ENCODE measurements around the gene TTYH3. TPM values are rescaled to one million over a fixed set of nuclear protein-coding genes. Genes with fewer than 3 reads are reported as not detected.
"Not testable (repeated sequence)": the region's sequence is repeated elsewhere in the genome, so short reads cannot be mapped to it uniquely, and the experiment has no call there.

TTYH3 gene
- total RNA-seq, 1 donor from 2014 or later = 48.0 TPM

- no peak for DNase-seq (ENCODE audit: low read depth in 2 of 2)
Measured at GRCh38 chr7:2681929-2682799, 50.4 kb downstream of the TTYH3 start.

DNA sequence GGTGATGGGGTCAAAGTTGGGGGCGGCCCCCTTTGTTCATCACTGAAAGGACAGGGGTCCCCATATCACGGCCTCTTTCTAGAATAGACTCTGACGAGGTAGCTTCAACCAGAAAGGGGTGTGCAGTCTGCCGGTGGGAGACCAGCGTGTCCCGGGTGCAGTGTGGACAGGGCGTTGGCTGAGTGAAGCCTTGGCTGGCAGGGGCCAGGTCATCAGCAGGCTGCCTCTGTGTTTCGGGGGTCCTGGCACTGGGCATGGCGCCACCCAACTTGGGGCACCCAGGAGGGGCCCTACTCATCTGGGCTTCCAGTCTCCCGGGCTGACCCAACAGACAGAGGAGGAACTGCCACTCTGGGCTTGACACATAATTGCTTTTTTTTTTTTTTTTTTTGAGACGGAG lies 52.7 kb downstream of the TTYH3 start:
- DNase-seq (ENCODE audit: low read depth in 2 of 2) = no peak

- no peak for DNase-seq (ENCODE audit: low read depth in 2 of 2)
Measured at GRCh38 chr7:2686101-2686500, 54.3 kb downstream of the TTYH3 start.

GRCh38 chr7:2687338-2687869 lies 55.6 kb downstream of the TTYH3 start:
- no peak for DNase-seq (ENCODE audit: low read depth in 2 of 2)

- no peak for DNase-seq (ENCODE audit: low read depth in 2 of 2)
Measured at GRCh38 chr7:2687881-2688318, 56.1 kb downstream of the TTYH3 start, which contains the start of gene AMZ1. AMZ1 (plus strand) TSS chr7:2688202; CDS start chr7:2700452, 12,250 bp downstream.

- DNase-seq (ENCODE audit: low read depth in 2 of 2) = no peak
Measured at GRCh38 chr7:2688409-2689342, 56.9 kb downstream of the TTYH3 start.

- no peak for DNase-seq (ENCODE audit: low read depth in 2 of 2)
Measured at GRCh38 chr7:2689343-2689847, 57.6 kb downstream of the TTYH3 start.

- peak; percentile 31 to 36 for DNase-seq (ENCODE audit: low read depth in 2 of 2)
Measured at GRCh38 chr7:2689951-2690705, 58.3 kb downstream of the TTYH3 start.

DNA sequence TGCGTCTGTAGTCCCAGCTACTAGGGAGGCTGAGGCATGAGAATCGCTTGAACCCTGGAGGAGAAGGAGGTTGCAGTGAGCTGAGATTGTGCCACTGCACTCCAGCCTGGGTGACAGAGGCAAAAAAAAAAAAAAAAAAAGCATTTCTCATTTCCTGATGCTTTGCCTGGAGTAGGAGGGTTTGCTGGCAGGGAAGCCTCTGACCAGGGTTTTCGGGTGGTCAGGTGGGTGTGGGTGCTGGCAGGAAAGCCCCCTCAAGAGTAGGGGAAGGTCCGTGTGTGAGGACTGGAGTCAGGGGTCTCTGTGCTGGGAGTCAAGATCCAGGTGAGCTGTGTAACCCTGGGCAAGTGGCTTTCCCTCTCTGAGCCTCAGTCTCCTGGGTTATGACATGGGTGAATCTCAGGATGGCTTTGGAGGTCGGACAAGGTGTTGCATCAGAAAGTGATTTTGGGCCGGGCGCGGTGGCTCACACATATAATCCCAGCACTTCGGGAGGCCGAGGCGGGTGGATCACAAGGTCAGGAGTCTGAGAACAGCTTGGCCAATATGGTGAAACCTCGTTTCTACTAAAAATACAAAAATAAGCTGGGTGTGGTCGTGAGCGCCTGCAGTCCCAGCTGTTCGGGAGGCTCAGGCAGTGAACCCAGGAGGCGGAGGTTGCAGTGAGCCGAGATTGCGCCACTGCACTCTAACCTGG lies 59.4 kb downstream of the TTYH3 start:
- no peak for DNase-seq (ENCODE audit: low read depth in 2 of 2)

GRCh38 chr7:2691932-2692439 lies 60.2 kb downstream of the TTYH3 start:
- not testable (repeated sequence) for DNase-seq (ENCODE audit: low read depth in 2 of 2)

DNA sequence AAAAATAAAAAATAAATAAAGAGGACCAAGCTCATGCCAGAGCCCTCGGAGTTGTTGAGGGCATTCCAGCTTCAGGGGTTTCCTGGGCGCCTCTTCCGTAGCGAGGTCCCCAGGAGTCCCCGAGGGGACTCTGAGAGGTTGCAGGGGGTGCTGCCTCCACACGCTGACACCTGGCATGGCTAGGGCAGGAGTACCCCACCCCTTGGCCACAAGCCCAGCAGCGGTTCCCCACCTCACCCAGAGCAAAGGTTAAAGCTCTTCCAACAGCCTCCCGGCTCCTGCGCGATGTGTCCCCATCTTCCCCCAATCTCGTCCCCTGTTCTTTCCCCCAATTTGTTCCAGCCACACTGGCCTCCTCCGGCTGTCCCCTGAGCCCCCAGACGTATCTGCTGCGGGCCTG lies 60.8 kb downstream of the TTYH3 start:
- DNase-seq (ENCODE audit: low read depth in 2 of 2) = no peak

- not testable (repeated sequence) for DNase-seq (ENCODE audit: low read depth in 2 of 2)
Measured at GRCh38 chr7:2693420-2694121, 61.8 kb downstream of the TTYH3 start.

DNA sequence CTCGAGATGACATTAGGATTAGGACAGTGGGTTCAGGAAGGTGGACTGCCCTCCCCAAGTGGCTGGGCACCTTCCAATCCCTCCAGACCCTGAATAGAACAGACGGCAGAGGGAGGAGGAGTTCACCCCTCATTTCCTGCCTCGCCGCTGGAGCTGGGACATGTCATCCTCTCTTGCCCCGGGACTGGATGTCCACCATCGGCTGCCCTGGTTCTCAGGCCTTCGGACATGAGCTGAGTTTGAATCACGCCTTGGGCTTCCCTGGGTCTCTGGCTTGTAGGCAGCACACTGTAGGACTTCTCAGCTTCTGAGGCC lies 62.3 kb downstream of the TTYH3 start:
- DNase-seq (ENCODE audit: low read depth in 2 of 2) = not testable (repeated sequence)

GRCh38 chr7:2698581-2699288 lies 66.9 kb downstream of the TTYH3 start:
- DNase-seq (ENCODE audit: low read depth in 2 of 2) = no peak

- no peak for DNase-seq (ENCODE audit: low read depth in 2 of 2)
Measured at GRCh38 chr7:2699289-2699620, 67.5 kb downstream of the TTYH3 start.

- no peak for DNase-seq (ENCODE audit: low read depth in 2 of 2)
Measured at GRCh38 chr7:2700141-2700850, 68.5 kb downstream of the TTYH3 start.

- no peak for DNase-seq (ENCODE audit: low read depth in 2 of 2)
Measured at GRCh38 chr7:2701424-2701823, 69.6 kb downstream of the TTYH3 start.

DNA sequence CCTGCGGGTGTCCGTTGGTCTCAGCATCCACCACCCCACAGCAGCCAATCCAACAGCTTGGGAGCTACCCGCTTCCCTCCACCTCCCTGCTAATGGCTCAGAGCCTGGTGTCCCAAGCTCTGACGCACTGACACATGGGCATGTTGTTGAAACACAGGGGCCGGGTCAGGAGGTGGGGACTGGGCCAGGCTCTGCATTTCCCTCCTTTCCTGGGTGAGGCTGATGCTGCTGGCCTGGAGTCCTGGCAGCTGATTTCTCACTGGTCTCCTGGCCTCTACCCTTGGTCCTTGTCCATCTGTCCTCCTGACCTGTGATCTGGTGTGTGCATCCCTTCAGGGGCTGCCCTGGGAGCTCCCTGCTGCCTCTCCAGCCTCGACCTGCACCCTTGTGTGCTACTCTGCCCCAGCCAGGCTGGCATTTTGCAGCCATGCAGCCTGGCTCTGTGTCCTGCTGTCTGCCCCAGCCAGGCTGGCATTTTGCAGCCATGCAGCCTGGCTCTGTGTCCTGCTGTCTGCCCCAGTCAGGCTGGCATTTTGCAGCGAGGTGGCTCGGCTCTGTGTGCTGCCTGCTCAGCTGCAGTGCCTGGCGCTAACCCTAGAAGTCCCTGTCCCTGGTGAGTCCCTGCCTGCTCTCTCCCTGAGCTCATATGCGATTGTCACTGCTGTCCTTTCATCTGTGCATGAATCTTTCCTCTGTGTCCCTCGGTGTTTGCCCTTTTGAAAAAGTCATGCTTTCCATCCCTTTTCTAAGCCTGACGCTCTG lies 70.2 kb downstream of the TTYH3 start:
- no peak for DNase-seq (ENCODE audit: low read depth in 2 of 2)
